MM.1S (cell line): ENCODE measurements around the gene ISL2.

Experiments used
- DNase-seq: peaks from one replicate; pipeline ENCODE4 v3.0.0-alpha.2; 2015
- H2AFZ ChIP-seq: fragments of 300-600 bp; sonication (generic); 2 replicates; pipeline ENCODE4 v1.6.0; 2016; ENCODE audit warnings: antibody characterized with exemption, low read length
- H3F3A ChIP-seq: fragments of 300-600 bp; sonication (generic); 2 replicates; pipeline ENCODE4 v1.6.1; 2016; ENCODE audit warnings: mild to moderate bottlenecking, antibody characterized with exemption, low read length, moderate library complexity, mixed read lengths; ENCODE audit not compliant: insufficient read depth
- H3K27ac ChIP-seq: fragments of 300-600 bp; sonication (generic); 2 replicates; pipeline ENCODE4 v1.5.1; 2016; ENCODE audit warnings: mild to moderate bottlenecking, low read length
- H3K27me3 ChIP-seq: fragments of 300-600 bp; sonication (generic); replicated peaks from 2 replicates; pipeline ENCODE4 v1.6.0; 2016; ENCODE audit warnings: low read length; ENCODE audit not compliant: insufficient read depth
- H3K36me3 ChIP-seq: fragments of 300-600 bp; sonication (generic); replicated peaks from 2 replicates; pipeline ENCODE4 v1.6.1; 2016; ENCODE audit warnings: mild to moderate bottlenecking, low read length, mixed read lengths; ENCODE audit not compliant: insufficient read depth
- H3K4me1 ChIP-seq: fragments of 300-600 bp; sonication (generic); 2 replicates; pipeline ENCODE4 v1.6.1; 2016; ENCODE audit warnings: low read length, mixed read lengths
- H3K4me2 ChIP-seq: fragments of 300-600 bp; sonication (generic); 2 replicates; pipeline ENCODE4 v1.6.0; 2016; ENCODE audit warnings: low read depth, low read length
- H3K4me3 ChIP-seq: fragments of 300-600 bp; sonication (generic); 2 replicates; pipeline ENCODE4 v1.5.1; 2016; ENCODE audit warnings: low read length, mixed read lengths
- H3K79me2 ChIP-seq: fragments of 300-600 bp; sonication (generic); 2 replicates; pipeline ENCODE4 v1.6.1; 2016; ENCODE audit warnings: mixed run types, low read length, mixed read lengths
- H3K9ac ChIP-seq: fragments of 300-600 bp; sonication (generic); 2 replicates; pipeline ENCODE4 v1.6.1; 2016; ENCODE audit warnings: low read length, mixed read lengths
- H3K9me2 ChIP-seq: fragments of 300-600 bp; sonication (generic); replicated peaks from 2 replicates; pipeline ENCODE4 v1.6.1; 2016; ENCODE audit warnings: mild to moderate bottlenecking, low read length, mixed read lengths; ENCODE audit not compliant: insufficient read depth
- H3K9me3 ChIP-seq: fragments of 300-600 bp; sonication (generic); replicated peaks from 2 replicates; pipeline ENCODE4 v1.6.1; 2016; ENCODE audit warnings: mild to moderate bottlenecking, low read length, mixed read lengths; ENCODE audit not compliant: insufficient read depth
- H4K20me1 ChIP-seq: fragments of 300-600 bp; sonication (generic); 2 replicates; pipeline ENCODE4 v1.6.1; 2016; ENCODE audit warnings: mild to moderate bottlenecking, low read length, moderate library complexity, mixed read lengths; ENCODE audit not compliant: insufficient read depth
- EZH2 ChIP-seq: fragments of 300-600 bp; sonication (generic); optimal IDR thresholded peaks from 2 replicates; pipeline ENCODE3; 2017; ENCODE audit warnings: low read depth, mild to moderate bottlenecking, antibody characterized with exemption, low read length, mixed read lengths
- EZH2phosphoT487 ChIP-seq: fragments of 300-600 bp; sonication (generic); IDR thresholded peaks from 2 replicates; pipeline ENCODE4 v1.6.1; 2018; ENCODE audit warnings: antibody characterized with exemption, low read length
- TF ChIP-seq, protein P1 (sequence below): fragments of 300-600 bp; sonication (generic); IDR thresholded peaks from 2 replicates; pipeline ENCODE4 v1.5.1; 2016; ENCODE audit warnings: antibody characterized with exemption, low read length, mixed read lengths

ISL2 gene

DNA sequence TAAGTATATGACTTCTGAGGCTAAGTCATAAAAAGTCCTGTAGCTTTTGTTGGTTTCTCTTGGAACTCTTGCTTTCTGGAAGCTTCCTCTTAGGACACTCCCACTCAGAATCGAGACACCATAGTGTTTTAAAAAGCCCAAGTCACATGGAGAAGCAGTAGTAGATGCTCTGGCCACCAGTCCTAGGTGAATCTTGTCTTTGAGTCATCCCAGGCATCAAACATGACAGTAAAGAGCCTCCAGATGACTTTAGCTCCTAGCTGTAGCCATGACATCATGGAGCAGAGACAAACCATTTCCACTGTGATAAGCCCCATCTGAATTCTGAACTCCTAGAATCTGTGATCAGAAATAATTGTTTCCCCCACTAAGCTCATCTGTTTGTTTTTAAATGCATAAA lies 42.1 kb downstream of the ISL2 start:
- TF ChIP-seq EZH2 (no peak), EZH2phosphoT487 (no peak)
- TF ChIP-seq, protein P1, sequence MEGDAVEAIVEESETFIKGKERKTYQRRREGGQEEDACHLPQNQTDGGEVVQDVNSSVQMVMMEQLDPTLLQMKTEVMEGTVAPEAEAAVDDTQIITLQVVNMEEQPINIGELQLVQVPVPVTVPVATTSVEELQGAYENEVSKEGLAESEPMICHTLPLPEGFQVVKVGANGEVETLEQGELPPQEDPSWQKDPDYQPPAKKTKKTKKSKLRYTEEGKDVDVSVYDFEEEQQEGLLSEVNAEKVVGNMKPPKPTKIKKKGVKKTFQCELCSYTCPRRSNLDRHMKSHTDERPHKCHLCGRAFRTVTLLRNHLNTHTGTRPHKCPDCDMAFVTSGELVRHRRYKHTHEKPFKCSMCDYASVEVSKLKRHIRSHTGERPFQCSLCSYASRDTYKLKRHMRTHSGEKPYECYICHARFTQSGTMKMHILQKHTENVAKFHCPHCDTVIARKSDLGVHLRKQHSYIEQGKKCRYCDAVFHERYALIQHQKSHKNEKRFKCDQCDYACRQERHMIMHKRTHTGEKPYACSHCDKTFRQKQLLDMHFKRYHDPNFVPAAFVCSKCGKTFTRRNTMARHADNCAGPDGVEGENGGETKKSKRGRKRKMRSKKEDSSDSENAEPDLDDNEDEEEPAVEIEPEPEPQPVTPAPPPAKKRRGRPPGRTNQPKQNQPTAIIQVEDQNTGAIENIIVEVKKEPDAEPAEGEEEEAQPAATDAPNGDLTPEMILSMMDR, result no peak
- no peaks in the 10 kb centered on the region for H3F3A ChIP-seq
- DNase-seq, result no peak
- H3K36me3 ChIP-seq, result no peaks in the 10 kb centered on the region
- H3K9me2 ChIP-seq, result no peaks in the 10 kb centered on the region
- no peak overlapping the region for H2AFZ ChIP-seq
- H3K9ac ChIP-seq, result no peak overlapping the region
- no peaks in the 10 kb centered on the region for H3K27me3 ChIP-seq
- H3K4me2 ChIP-seq, result no peak overlapping the region
- H3K9me3 ChIP-seq, result no peaks in the 10 kb centered on the region
- H4K20me1 ChIP-seq, result no peaks in the 10 kb centered on the region
- no peak overlapping the region for H3K4me3 ChIP-seq
- no peak overlapping the region for H3K27ac ChIP-seq
- H3K79me2 ChIP-seq, result no peaks in the 10 kb centered on the region
- H3K4me1 ChIP-seq, result no peaks in the 10 kb centered on the region

DNA sequence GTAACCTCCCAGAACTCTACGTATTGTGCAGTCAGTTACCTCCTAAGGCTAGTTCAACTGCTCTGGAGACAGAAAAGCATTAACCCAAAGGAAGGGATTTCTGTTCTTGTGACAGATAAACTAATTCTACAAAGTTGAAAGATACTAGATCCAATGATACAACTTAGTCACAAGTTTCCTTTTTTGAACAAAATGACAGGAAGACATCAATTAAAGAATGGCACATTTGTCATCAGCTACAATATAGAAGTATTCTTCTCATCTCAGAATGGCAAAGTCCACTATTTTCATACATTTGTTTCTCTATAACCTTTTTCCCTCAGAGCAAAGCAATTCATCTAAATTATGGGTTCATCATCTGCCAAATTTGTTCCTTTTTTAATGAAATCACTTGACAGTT lies 43.7 kb downstream of the ISL2 start:
- no peak overlapping the region for H3K9ac ChIP-seq
- no peaks in the 10 kb centered on the region for H3K79me2 ChIP-seq
- no peak overlapping the region for H3K27ac ChIP-seq
- no peak overlapping the region for H3K4me3 ChIP-seq
- no peak overlapping the region for H2AFZ ChIP-seq
- DNase-seq, result no peak
- H3K27me3 ChIP-seq, result no peaks in the 10 kb centered on the region
- TF ChIP-seq, protein P1, result no peak
- no peak for TF ChIP-seq EZH2phosphoT487
- no peak for TF ChIP-seq EZH2
- no peaks in the 10 kb centered on the region for H3K36me3 ChIP-seq
- H4K20me1 ChIP-seq, result no peaks in the 10 kb centered on the region
- no peak overlapping the region for H3K4me2 ChIP-seq
- H3K9me2 ChIP-seq, result no peaks in the 10 kb centered on the region
- H3K9me3 ChIP-seq, result no peaks in the 10 kb centered on the region
- no peaks in the 10 kb centered on the region for H3K4me1 ChIP-seq
- H3F3A ChIP-seq, result no peaks in the 10 kb centered on the region

DNA sequence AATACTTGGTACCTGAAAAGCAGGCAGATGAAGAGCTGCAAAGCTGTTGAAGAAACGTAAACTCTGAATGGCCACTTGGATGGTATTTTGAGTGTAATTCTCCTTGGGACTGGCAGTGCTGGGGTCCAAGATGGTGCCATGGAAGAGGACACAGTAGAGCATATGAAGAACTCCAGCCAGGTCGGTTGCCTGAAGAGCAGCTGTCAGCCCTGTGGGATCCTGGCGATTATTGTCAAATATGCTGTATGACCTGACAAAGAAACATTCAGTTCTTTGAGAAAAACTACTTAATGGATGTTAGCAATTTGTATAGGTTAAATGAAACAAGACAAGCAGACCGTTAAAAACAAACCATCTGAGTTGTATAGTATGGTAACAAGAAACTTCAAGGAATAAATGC lies 44.8 kb downstream of the ISL2 start:
- H3F3A ChIP-seq, result no peaks in the 10 kb centered on the region
- no peak overlapping the region for H2AFZ ChIP-seq
- no peaks in the 10 kb centered on the region for H3K4me1 ChIP-seq
- H3K36me3 ChIP-seq, result no peaks in the 10 kb centered on the region
- no peak for DNase-seq
- H3K4me2 ChIP-seq, result no peak overlapping the region
- no peak overlapping the region for H3K9ac ChIP-seq
- H3K79me2 ChIP-seq, result no peaks in the 10 kb centered on the region
- H3K27ac ChIP-seq, result no peak overlapping the region
- H3K27me3 ChIP-seq, result no peaks in the 10 kb centered on the region
- no peaks in the 10 kb centered on the region for H4K20me1 ChIP-seq
- no peaks in the 10 kb centered on the region for H3K9me3 ChIP-seq
- TF ChIP-seq, protein P1, result no peak
- TF ChIP-seq EZH2phosphoT487 (no peak), EZH2 (no peak)
- no peak overlapping the region for H3K4me3 ChIP-seq
- H3K9me2 ChIP-seq, result no peaks in the 10 kb centered on the region
